GM12875 (cell line): ENCODE measurements around the gene ING2.

Source experiments
- H3K4me3 ChIP-seq: one replicate; pipeline ENCODE4 v1.5.1; 2011; ENCODE audit warnings: low read depth, low read length, control low read depth
- CTCF ChIP-seq: IDR thresholded peaks from 2 replicates; pipeline ENCODE4 v1.5.1; 2011; ENCODE audit warnings: low read depth, mild to moderate bottlenecking, control low read depth, inconsistent platforms, low read length, moderate library complexity, borderline replicate concordance; ENCODE audit not compliant: insufficient read depth

The ING2 gene

GRCh38 chr4:183557611-183558010 is 52.8 kb downstream of the ING2 start:
- no peak overlapping the region for H3K4me3 ChIP-seq
- no peak for TF ChIP-seq CTCF

- no peak for TF ChIP-seq CTCF
- H3K4me3 ChIP-seq = no peak overlapping the region
Observed at GRCh38 chr4:183558873-183559272, 54.0 kb downstream of the ING2 start.

- no peak overlapping the region for H3K4me3 ChIP-seq
- TF ChIP-seq CTCF = no peak
Observed at GRCh38 chr4:183561905-183562304, 57.0 kb downstream of the ING2 start.
